ENCODE results near the gene FARS2. TPM values are rescaled to one million over a fixed set of nuclear protein-coding genes. Genes with fewer than 3 reads are reported as not detected.

Gene FARS2
- total RNA-seq, 1 experiment from 2014 or later = 13.8 TPM

- Histone ChIP-seq H3K4me3 (replicated peaks in 1 of 2; ENCODE audit: low read depth in 1 of 2, low read length in 2 of 2) (no peak overlapping the region), H3K79me2 (ENCODE audit: insufficient read depth, low read length) (no peaks in the 10 kb centered on the region), H3K4me2 (ENCODE audit: low read length) (no peak overlapping the region), H3K4me1 (ENCODE audit: control insufficient read depth in 1 of 2, insufficient read depth in 2 of 2, low read length in 2 of 2) (no peaks in the 10 kb centered on the region), H3K9me3 (ENCODE audit: control insufficient read depth in 1 of 2, insufficient read depth in 1 of 2, low read depth in 1 of 2, low read length in 2 of 2) (no peaks in the 10 kb centered on the region), H3K27me3 (ENCODE audit: insufficient read depth, low read length) (no peaks in the 10 kb centered on the region), H3K27ac (ENCODE audit: low read depth, low read length) (no peak overlapping the region), H3K9me2 (ENCODE audit: insufficient read depth) (no peaks in the 10 kb centered on the region), H2AFZ (ENCODE audit: low read depth, low read length, poor library complexity, severe bottlenecking) (no peak overlapping the region), H4K20me1 (ENCODE audit: insufficient read depth) (no peaks in the 10 kb centered on the region), H3K9ac (ENCODE audit: low read length) (no peak overlapping the region), H3K36me3 (ENCODE audit: control insufficient read depth in 1 of 2, insufficient read depth in 2 of 2, low read length in 2 of 2) (no peaks in the 10 kb centered on the region)
- ChIA-PET CTCF (interaction anchor here (0.6 kb wide), 1 partner anchor 1101 kb away, joined by 4 read pairs; no protein-coding TSS in a partner anchor), RAD21 (ENCODE audit: low non-redundant PET in 1 of 2, low total read pairs in 2 of 2, uncharacterized antibody in 2 of 2, unreplicated experiment in 2 of 2) (no interaction called here), POLR2A (no interaction called here)
- TF ChIP-seq ELF1 (IDR thresholded peaks at IDR 0.05; ENCODE audit: borderline replicate concordance, low read depth) = no peak
- no peak for TF ChIP-seq TCF7L2 (IDR thresholded peaks at IDR 0.05; ENCODE audit: borderline replicate concordance, extremely low read depth, insufficient read depth, insufficient read length)
- no peak for TF ChIP-seq EGR1 (IDR thresholded peaks at IDR 0.05; ENCODE audit: low read depth)
- TF ChIP-seq, protein P1, sequence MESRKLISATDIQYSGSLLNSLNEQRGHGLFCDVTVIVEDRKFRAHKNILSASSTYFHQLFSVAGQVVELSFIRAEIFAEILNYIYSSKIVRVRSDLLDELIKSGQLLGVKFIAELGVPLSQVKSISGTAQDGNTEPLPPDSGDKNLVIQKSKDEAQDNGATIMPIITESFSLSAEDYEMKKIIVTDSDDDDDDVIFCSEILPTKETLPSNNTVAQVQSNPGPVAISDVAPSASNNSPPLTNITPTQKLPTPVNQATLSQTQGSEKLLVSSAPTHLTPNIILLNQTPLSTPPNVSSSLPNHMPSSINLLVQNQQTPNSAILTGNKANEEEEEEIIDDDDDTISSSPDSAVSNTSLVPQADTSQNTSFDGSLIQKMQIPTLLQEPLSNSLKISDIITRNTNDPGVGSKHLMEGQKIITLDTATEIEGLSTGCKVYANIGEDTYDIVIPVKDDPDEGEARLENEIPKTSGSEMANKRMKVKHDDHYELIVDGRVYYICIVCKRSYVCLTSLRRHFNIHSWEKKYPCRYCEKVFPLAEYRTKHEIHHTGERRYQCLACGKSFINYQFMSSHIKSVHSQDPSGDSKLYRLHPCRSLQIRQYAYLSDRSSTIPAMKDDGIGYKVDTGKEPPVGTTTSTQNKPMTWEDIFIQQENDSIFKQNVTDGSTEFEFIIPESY (IDR thresholded peaks at IDR 0.05; ENCODE audit: extremely low read depth, insufficient replicate concordance, low read length) = no peak
- no peak for TF ChIP-seq JUND (IDR thresholded peaks at IDR 0.05)
- no peak for TF ChIP-seq SRF (IDR thresholded peaks at IDR 0.05; ENCODE audit: low read depth)
- TF ChIP-seq SP1 (IDR thresholded peaks at IDR 0.05; ENCODE audit: low read depth) = no peak
- TF ChIP-seq RAD21 (IDR thresholded peaks at IDR 0.05; ENCODE audit: low read depth) = no peak
- no peak for TF ChIP-seq POLR2A (IDR thresholded peaks at IDR 0.05; ENCODE audit: borderline replicate concordance, extremely low read depth, insufficient read depth, insufficient read length)
- TF ChIP-seq SIN3A (IDR thresholded peaks at IDR 0.05; ENCODE audit: low read depth) = no peak
- no peak for TF ChIP-seq EZH2 (IDR thresholded peaks at IDR 0.05)
- no peak for TF ChIP-seq MAX (IDR thresholded peaks at IDR 0.05)
- no peak for TF ChIP-seq ATF3 (IDR thresholded peaks at IDR 0.05)
- no peak for TF ChIP-seq ZNF274 (IDR thresholded peaks at IDR 0.05; ENCODE audit: low read depth, low read length)
- no peak for TF ChIP-seq FOSL1 (IDR thresholded peaks at IDR 0.05; ENCODE audit: low read depth)
- TF ChIP-seq, protein P2, sequence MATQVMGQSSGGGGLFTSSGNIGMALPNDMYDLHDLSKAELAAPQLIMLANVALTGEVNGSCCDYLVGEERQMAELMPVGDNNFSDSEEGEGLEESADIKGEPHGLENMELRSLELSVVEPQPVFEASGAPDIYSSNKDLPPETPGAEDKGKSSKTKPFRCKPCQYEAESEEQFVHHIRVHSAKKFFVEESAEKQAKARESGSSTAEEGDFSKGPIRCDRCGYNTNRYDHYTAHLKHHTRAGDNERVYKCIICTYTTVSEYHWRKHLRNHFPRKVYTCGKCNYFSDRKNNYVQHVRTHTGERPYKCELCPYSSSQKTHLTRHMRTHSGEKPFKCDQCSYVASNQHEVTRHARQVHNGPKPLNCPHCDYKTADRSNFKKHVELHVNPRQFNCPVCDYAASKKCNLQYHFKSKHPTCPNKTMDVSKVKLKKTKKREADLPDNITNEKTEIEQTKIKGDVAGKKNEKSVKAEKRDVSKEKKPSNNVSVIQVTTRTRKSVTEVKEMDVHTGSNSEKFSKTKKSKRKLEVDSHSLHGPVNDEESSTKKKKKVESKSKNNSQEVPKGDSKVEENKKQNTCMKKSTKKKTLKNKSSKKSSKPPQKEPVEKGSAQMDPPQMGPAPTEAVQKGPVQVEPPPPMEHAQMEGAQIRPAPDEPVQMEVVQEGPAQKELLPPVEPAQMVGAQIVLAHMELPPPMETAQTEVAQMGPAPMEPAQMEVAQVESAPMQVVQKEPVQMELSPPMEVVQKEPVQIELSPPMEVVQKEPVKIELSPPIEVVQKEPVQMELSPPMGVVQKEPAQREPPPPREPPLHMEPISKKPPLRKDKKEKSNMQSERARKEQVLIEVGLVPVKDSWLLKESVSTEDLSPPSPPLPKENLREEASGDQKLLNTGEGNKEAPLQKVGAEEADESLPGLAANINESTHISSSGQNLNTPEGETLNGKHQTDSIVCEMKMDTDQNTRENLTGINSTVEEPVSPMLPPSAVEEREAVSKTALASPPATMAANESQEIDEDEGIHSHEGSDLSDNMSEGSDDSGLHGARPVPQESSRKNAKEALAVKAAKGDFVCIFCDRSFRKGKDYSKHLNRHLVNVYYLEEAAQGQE (IDR thresholded peaks at IDR 0.05; ENCODE audit: low read depth) = no peak
- TF ChIP-seq POLR2AphosphoS5 (IDR thresholded peaks at IDR 0.05; ENCODE audit: low read depth, low read length) = no peak
- DNase-seq (ENCODE audit: low read depth, low spot score) = no peak
- intact Hi-C loops (cut with micrococcal nuclease) = no loop called here
- no TSS peak for BruUV-seq (replicated peaks)
- ATAC-seq = no peak
Measured at GRCh38 chr6:5510331-5511133, 249.2 kb downstream of the FARS2 start.

All from HCT116 (cell line).